ENCODE results near the gene RADIL.

RADIL gene

GRCh38 chr7:4822677-4823076, 60.8 kb downstream of the RADIL start:
- H3K27ac ChIP-seq = no peak overlapping the region
- TF ChIP-seq CTCF (conservative IDR thresholded peaks at IDR 0.05) = no peak

GRCh38 chr7:4820967-4821471, 62.5 kb downstream of the RADIL start:
- TF ChIP-seq CTCF (conservative IDR thresholded peaks at IDR 0.05) = no peak
- H3K27ac ChIP-seq = no peak overlapping the region

GRCh38 chr7:4820405-4820966, 63.0 kb downstream of the RADIL start:
- TF ChIP-seq CTCF (conservative IDR thresholded peaks at IDR 0.05) = no peak
- H3K27ac ChIP-seq = no peak overlapping the region

GRCh38 chr7:4819560-4820404, 63.7 kb downstream of the RADIL start:
- H3K27ac ChIP-seq = no peak overlapping the region
- no peak for TF ChIP-seq CTCF (conservative IDR thresholded peaks at IDR 0.05)

GRCh38 chr7:4818000-4818794, 65.3 kb downstream of the RADIL start:
- TF ChIP-seq CTCF (conservative IDR thresholded peaks at IDR 0.05) = no peak
- H3K27ac ChIP-seq = no peak overlapping the region

GRCh38 chr7:4817178-4817901, 66.2 kb downstream of the RADIL start:
- TF ChIP-seq CTCF (conservative IDR thresholded peaks at IDR 0.05) = no peak
- H3K27ac ChIP-seq = no peak overlapping the region
